OCI-LY7 (cell line): Measurements from ENCODE around the gene SGO2. TPM values are rescaled to one million over a fixed set of nuclear protein-coding genes. Genes with fewer than 3 reads are reported as not detected.

Experiments
- Bru-seq: library from RNA; stranded (reverse); fragments of 400-500 nt; gene quantifications from one replicate; lab custom pipeline; 2021; lab: Mats Ljungman, UMichigan
- BruChase-seq, 2 experiments: library from RNA; stranded (reverse); fragments of 400-500 nt; gene quantifications; one replicate each; lab custom pipeline; 2021; lab: Mats Ljungman, UMichigan
- BruUV-seq: library from RNA; stranded (reverse); fragments of 400-500 nt; replicated peaks from 2 replicates; lab custom pipeline; 2021; lab: Mats Ljungman, UMichigan
- CTCF ChIA-PET: fragments of 300-600 bp; sonication (Branson Sonifier 250); formaldehyde crosslinking; loops from one replicate; lab custom pipeline; 2022; ENCODE audit warnings: antibody characterized with exemption; ENCODE audit not compliant: unreplicated experiment; lab: Charles Lee
- POLR2A ChIA-PET: fragments of 300-600 bp; sonication (Branson Sonifier 250); formaldehyde crosslinking; loops from one replicate; lab custom pipeline; 2022; ENCODE audit warnings: antibody characterized with exemption; lab: Charles Lee
- DNase-seq: peaks from one replicate; pipeline ENCODE4 v3.0.0-alpha.2; 2015; ENCODE audit warnings: low spot score
- H2AFZ ChIP-seq: fragments of 200-600 bp; sonication (generic), shearing (Covaris generic); 2 replicates; pipeline ENCODE4 v1.6.1; 2014; ENCODE audit warnings: mild to moderate bottlenecking, antibody characterized with exemption, low read length, moderate library complexity
- H3K27ac ChIP-seq: fragments of 200-600 bp; sonication (generic); 2 replicates; pipeline ENCODE4 v1.5.1; 2014; ENCODE audit warnings: mixed run types, low read depth, mild to moderate bottlenecking, moderate library complexity, low read length, inconsistent platforms; ENCODE audit not compliant: poor library complexity, severe bottlenecking
- H3K36me3 ChIP-seq: fragments of 200-600 bp; sonication (generic); 2 replicates; pipeline ENCODE4 v1.6.1; 2014; ENCODE audit warnings: mild to moderate bottlenecking, antibody characterized with exemption, low read length, moderate library complexity, mixed read lengths; ENCODE audit not compliant: insufficient read depth
- H3K4me1 ChIP-seq: fragments of 200-600 bp; sonication (generic); 2 replicates; pipeline ENCODE4 v1.5.1; 2014; ENCODE audit warnings: mild to moderate bottlenecking, low read length; ENCODE audit not compliant: insufficient read depth, poor library complexity, severe bottlenecking
- H3K4me2 ChIP-seq: fragments of 200-600 bp; sonication (generic); 2 replicates; pipeline ENCODE4 v1.6.1; 2014; ENCODE audit warnings: mild to moderate bottlenecking, low read length
- H3K4me3 ChIP-seq: fragments of 200-600 bp; sonication (generic); 2 replicates; pipeline ENCODE4 v1.5.1; 2014; ENCODE audit warnings: mild to moderate bottlenecking, low read depth, low read length; ENCODE audit not compliant: poor library complexity, severe bottlenecking
- H3K79me2 ChIP-seq: fragments of 200-600 bp; sonication (generic); 2 replicates; pipeline ENCODE4 v1.6.1; 2016; ENCODE audit warnings: low read depth, mild to moderate bottlenecking, low read length, moderate library complexity, mixed read lengths; ENCODE audit not compliant: insufficient read depth
- H3K9me2 ChIP-seq: fragments of 200-600 bp; sonication (generic); 2 replicates; pipeline ENCODE4 v1.6.1; 2016; ENCODE audit warnings: mild to moderate bottlenecking, low read length, mixed read lengths; ENCODE audit not compliant: insufficient read depth
- H3K9me3 ChIP-seq: fragments of 200-600 bp; sonication (generic); 2 replicates; pipeline ENCODE4 v1.6.1; 2014; ENCODE audit warnings: mild to moderate bottlenecking, mixed run types, low read length, mixed read lengths
- H4K20me1 ChIP-seq: fragments of 200-600 bp; sonication (generic); 2 replicates; pipeline ENCODE4 v1.6.1; 2014; ENCODE audit warnings: mild to moderate bottlenecking, antibody characterized with exemption, low read length, moderate library complexity, mixed read lengths; ENCODE audit not compliant: insufficient read depth
- CTCF ChIP-seq: fragments of 200-600 bp; sonication (generic); conservative IDR thresholded peaks from 2 replicates; pipeline ENCODE4 v1.5.1; 2014; ENCODE audit warnings: mild to moderate bottlenecking, antibody characterized with exemption, low read length, moderate library complexity, mixed read lengths
- EZH2phosphoT487 ChIP-seq: fragments of 200-600 bp; sonication (generic); IDR thresholded peaks from 2 replicates; pipeline ENCODE4 v1.6.1; 2018; ENCODE audit warnings: low read depth, borderline replicate concordance, mild to moderate bottlenecking, mixed run types, antibody characterized with exemption, low read length, moderate library complexity, mixed read lengths
- intact Hi-C: fragments of 100-400 bp; cut with micrococcal nuclease; formaldehyde crosslinking; loops from one replicate; pipeline ENCODE4 v1.10.0; 2022; ENCODE audit not compliant: unreplicated experiment
- long read RNA-seq: library from polyadenylated mRNA; stranded (forward); transcript quantifications from one replicate; pipeline ENCODE4 v2.0.0, GENCODE V29; 2022
- total RNA-seq, 2 experiments: library from RNA; depleted of rRNA in 1 of 2; stranded (reverse); fragments of >200 nt in 1 of 2; shearing (Covaris generic) in 1 of 2; gene quantifications; 2 replicates each; pipeline ENCODE4 v1.2.3, GENCODE V29; 2014 to 2022

Gene SGO2
- 24.6 and 29.3 TPM in 2 replicates for total RNA-seq (2014; rRNA removed; shearing (Covaris generic))
- total RNA-seq (2022), result 55.3 and 62.5 TPM in 2 replicates
- Bru-seq, nascent RNA, result percentile 90 among the genes with signal in this experiment
- BruChase-seq, experiment 1, labeled RNA remaining after a 6-hour chase, result percentile 77 among the genes with signal in this experiment
- BruChase-seq, experiment 2, labeled RNA remaining after a 2-hour chase, result percentile 88 among the genes with signal in this experiment
- long read RNA-seq, full-length matches to known transcripts, result 67 of 96 reads
- long read RNA-seq, partial matches to known transcripts, result 6 of 96 reads
- long read RNA-seq, other reads (novel, unspliced or antisense), result 23 of 96 reads

GRCh38 chr2:200525882-200526651, at the start of gene SGO2:
Gene SGO2 (plus strand): TSS chr2:200526207. CDS start chr2:200532976, 6,769 bp downstream.
- peak within 1 kb of the TSS; percentile 91 for H3K4me3 ChIP-seq
- TF ChIP-seq EZH2phosphoT487, result no peak
- no peak for TF ChIP-seq CTCF
- peaks cover 9% of the 10 kb centered on the region; the same call in 1 of the 2 replicates for H3K9me3 ChIP-seq
- H3K36me3 ChIP-seq, result peaks cover 21% of the 10 kb centered on the region
- H3K9me2 ChIP-seq, result no peaks in the 10 kb centered on the region; the same call in 1 of the 2 replicates
- H3K4me1 ChIP-seq, result peaks cover 28% of the 10 kb centered on the region
- peak within 1 kb of the TSS; percentile 67 for H3K27ac ChIP-seq
- no peaks in the 10 kb centered on the region for H4K20me1 ChIP-seq
- peak within 1 kb of the TSS; percentile 81 for H3K4me2 ChIP-seq
- intact Hi-C loops, result loop anchor here (1.0 to 5.0 kb wide), 2 partner anchors 16 to 286 kb away; partner anchors contain the start of genes BZW1 and KCTD18
- H2AFZ ChIP-seq, result peak within 1 kb of the TSS; percentile 93
- TSS peak; percentile 82 for BruUV-seq
- peak; percentile 97 for DNase-seq
- H3K79me2 ChIP-seq, result peaks cover 47% of the 10 kb centered on the region
- POLR2A ChIA-PET, result interaction anchor here (1.0 to 9.4 kb wide), 11 partner anchors 8 to 615 kb away, joined by 3 to 98 read pairs (median 4); partner anchors contain the start of genes C2orf69 and KCTD18
- CTCF ChIA-PET, result interaction anchor here (1.0 kb wide), 1 partner anchor 17 kb away, joined by 3 read pairs; the partner anchor contains the start of gene KCTD18

GRCh38 chr2:200476836-200477235, 49.2 kb upstream of the SGO2 start:
- no TSS peak for BruUV-seq
- intact Hi-C loops, result no loop called here
- Histone ChIP-seq H3K4me3 (no peak overlapping the region), H3K9me2 (no peaks in the 10 kb centered on the region), H3K4me1 (no peaks in the 10 kb centered on the region), H3K27ac (no peak overlapping the region), H3K9me3 (no peaks in the 10 kb centered on the region), H4K20me1 (no peaks in the 10 kb centered on the region), H2AFZ (no peak overlapping the region), H3K36me3 (no peaks in the 10 kb centered on the region), H3K4me2 (peak overlapping the region; percentile 11; the same call in 1 of the 2 replicates), H3K79me2 (no peaks in the 10 kb centered on the region)
- POLR2A ChIA-PET, result interaction anchor here (1.3 kb wide), 1 partner anchor 9 kb away, joined by 3 read pairs; no protein-coding TSS in a partner anchor
- CTCF ChIA-PET, result no interaction called here
- no peak for DNase-seq
- TF ChIP-seq CTCF (no peak), EZH2phosphoT487 (no peak)
